Measurements from ENCODE around the gene DERL3.

The DERL3 gene

GRCh38 chr22:23829845-23830372, 8.9 kb downstream of the DERL3 start:
- FAIRE-seq: no peak

GRCh38 chr22:23828800-23829680, 9.8 kb downstream of the DERL3 start:
- no peak for FAIRE-seq

GRCh38 chr22:23827351-23827995, 11.3 kb downstream of the DERL3 start:
- FAIRE-seq: no peak

- FAIRE-seq: no peak
Measured at GRCh38 chr22:23826510-23827350, 12.1 kb downstream of the DERL3 start.

- FAIRE-seq: no peak
Measured at GRCh38 chr22:23825246-23825905, 13.4 kb downstream of the DERL3 start.

- FAIRE-seq: no peak
Measured at GRCh38 chr22:23824476-23825245, 14.1 kb downstream of the DERL3 start.

GRCh38 chr22:23823331-23823791, 15.4 kb downstream of the DERL3 start:
- no peak for FAIRE-seq

- FAIRE-seq: no peak
Measured at GRCh38 chr22:23822101-23822671, 16.6 kb downstream of the DERL3 start.

- no peak for FAIRE-seq
Measured at GRCh38 chr22:23820748-23821211, 18.0 kb downstream of the DERL3 start.

GRCh38 chr22:23818541-23818940, 20.3 kb downstream of the DERL3 start:
- no peak for FAIRE-seq

- no peak for FAIRE-seq
Measured at GRCh38 chr22:23817146-23817545, 21.7 kb downstream of the DERL3 start.

GRCh38 chr22:23816156-23816976, 22.4 kb downstream of the DERL3 start:
- no peak for FAIRE-seq

- no peak for FAIRE-seq
Measured at GRCh38 chr22:23815541-23816155, 23.2 kb downstream of the DERL3 start.

GRCh38 chr22:23812378-23812777, 26.4 kb downstream of the DERL3 start:
- FAIRE-seq: no peak

GRCh38 chr22:23806837-23807236, 32.0 kb downstream of the DERL3 start:
- no peak for FAIRE-seq

GRCh38 chr22:23804781-23805291, 34.0 kb downstream of the DERL3 start:
- FAIRE-seq: no peak

GRCh38 chr22:23803001-23803819, 35.6 kb downstream of the DERL3 start:
- no peak for FAIRE-seq

- no peak for FAIRE-seq
Measured at GRCh38 chr22:23801886-23802377, 36.9 kb downstream of the DERL3 start.
